Thoracic aorta (tissue), 2 donors: ENCODE data around the gene MAML1. TPM values are rescaled to one million over a fixed set of nuclear protein-coding genes. Genes with fewer than 3 reads are reported as not detected.

Experiments
- ATAC-seq: fragments of 150-250 bp; one replicate; pipeline ENCODE4 v1.8.0; 2017; ENCODE audit warnings: low read depth; ENCODE audit not compliant: insufficient number of reproducible peaks, low FRiP score
- DNase-seq: peaks from one replicate; pipeline ENCODE4 v3.0.0-alpha.2; 2020; ENCODE audit warnings: low spot score
- H3K27ac ChIP-seq, 2 donors: fragments of 200-600 bp; sonication (generic); 1 replicate in 1 of 2; 2 replicates in 1 of 2; pipeline ENCODE4 v1.5.1; 2016; ENCODE audit warnings: mild to moderate bottlenecking in 2 of 2, moderate library complexity in 2 of 2
- H3K27me3 ChIP-seq: fragments of 200-600 bp; sonication (generic); replicated peaks from 2 replicates; pipeline ENCODE4 v1.6.0; 2016; ENCODE audit warnings: mild to moderate bottlenecking; ENCODE audit not compliant: insufficient read depth
- H3K36me3 ChIP-seq: fragments of 200-600 bp; sonication (generic); one replicate; pipeline ENCODE4 v1.5.1; 2016
- H3K4me1 ChIP-seq, 2 donors: fragments of 200-600 bp; sonication (generic); 1 replicate in 1 of 2; 2 replicates in 1 of 2; pipeline versions ENCODE4 v1.5.1 to v1.6.0; 2016; ENCODE audit warnings: low read depth in 2 of 2, mild to moderate bottlenecking in 1 of 2; ENCODE audit not compliant: control insufficient read depth in 1 of 2
- H3K4me3 ChIP-seq: fragments of 200-600 bp; sonication (generic); 2 replicates; pipeline ENCODE4 v1.5.1; 2016; ENCODE audit warnings: mild to moderate bottlenecking
- H3K9me3 ChIP-seq: fragments of 200-600 bp; sonication (generic); 2 replicates; pipeline ENCODE4 v1.5.1; 2016
- CTCF ChIP-seq: fragments of 200-600 bp; sonication (generic); IDR thresholded peaks from one replicate; pipeline ENCODE4 v1.5.1; 2019; ENCODE audit warnings: antibody characterized with exemption
- total RNA-seq, 2 donors: library from RNA; depleted of rRNA; stranded (reverse); fragments of >200 nt; gene quantifications; one replicate each; pipeline versions ENCODE4 v1.1.0 to v1.2.3, GENCODE V29; 2016

Gene MAML1
- total RNA-seq, 2 donors from 2014 or later, result 22.9 to 38.1 TPM

GRCh38 chr5:179697993-179698934, 34.4 kb upstream of the MAML1 start:
- DNase-seq (peak; percentile 96), ATAC-seq (peak; percentile 93)
- Histone ChIP-seq H3K27ac (peak overlapping the region; percentile 93 to 98), H3K27me3 (no peaks in the 10 kb centered on the region), H3K4me1 (peaks cover 8 to 46% of the 10 kb centered on the region in 2 donors), H3K4me3 (peak overlapping the region; percentile 86), H3K36me3 (no peaks in the 10 kb centered on the region), H3K9me3 (no peaks in the 10 kb centered on the region)
- no peak for TF ChIP-seq CTCF

- DNase-seq (no peak), ATAC-seq (peak; percentile 3)
- peak within 1 kb of the TSS; percentile 86 for H3K4me3 ChIP-seq
- TF ChIP-seq CTCF, result no peak
- peaks cover 8 to 49% of the 10 kb centered on the region in 2 donors for H3K4me1 ChIP-seq
- no peaks in the 10 kb centered on the region for H3K27me3 ChIP-seq
- H3K9me3 ChIP-seq, result no peaks in the 10 kb centered on the region
- peak within 1 kb of the TSS; percentile 93 to 98 for H3K27ac ChIP-seq
- no peaks in the 10 kb centered on the region for H3K36me3 ChIP-seq
These were observed 33.5 kb upstream of the MAML1 start, which contains the start of gene CANX for GRCh38 chr5:179698935-179699615. Gene CANX (plus strand): TSS chr5:179698967. CDS start chr5:179705682, 6,715 bp downstream.

DNA sequence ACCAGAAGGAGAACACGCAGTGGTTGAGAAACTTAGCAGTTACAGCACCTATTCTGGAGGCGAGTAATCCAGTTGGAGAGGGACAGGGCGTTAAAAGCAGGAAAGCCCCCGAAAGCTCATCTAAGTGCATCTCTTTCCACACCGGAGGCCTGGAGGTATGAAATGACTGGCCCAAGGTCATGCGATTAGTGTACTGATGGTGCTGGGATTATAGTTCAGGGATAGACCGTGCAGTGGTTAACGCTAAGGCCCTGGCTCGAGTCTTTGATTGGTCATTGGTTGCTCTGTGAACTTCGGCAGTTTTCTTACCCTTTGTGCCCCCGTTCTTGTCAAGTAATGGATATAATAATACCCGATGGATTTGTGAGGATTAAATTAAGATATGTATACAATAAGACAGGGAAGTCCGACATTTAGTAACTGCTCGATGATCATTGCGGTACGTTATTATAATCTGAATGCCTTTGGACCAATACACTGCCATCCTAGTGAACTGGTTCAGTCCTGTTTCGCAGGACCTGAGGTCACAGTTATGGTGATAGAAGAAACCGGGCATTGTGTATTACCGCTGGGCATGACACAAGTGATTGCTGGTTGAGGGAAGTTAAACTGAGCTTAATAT, 32.9 kb upstream of the MAML1 start:
- H3K4me1 ChIP-seq, result peaks cover 8 to 49% of the 10 kb centered on the region in 2 donors
- no peaks in the 10 kb centered on the region for H3K27me3 ChIP-seq
- DNase-seq (no peak), ATAC-seq (no peak)
- TF ChIP-seq CTCF, result no peak
- H3K27ac ChIP-seq, result peak overlapping the region; percentile 90 to 91
- H3K4me3 ChIP-seq, result peak overlapping the region; percentile 86
- H3K9me3 ChIP-seq, result no peaks in the 10 kb centered on the region
- H3K36me3 ChIP-seq, result no peaks in the 10 kb centered on the region

DNA sequence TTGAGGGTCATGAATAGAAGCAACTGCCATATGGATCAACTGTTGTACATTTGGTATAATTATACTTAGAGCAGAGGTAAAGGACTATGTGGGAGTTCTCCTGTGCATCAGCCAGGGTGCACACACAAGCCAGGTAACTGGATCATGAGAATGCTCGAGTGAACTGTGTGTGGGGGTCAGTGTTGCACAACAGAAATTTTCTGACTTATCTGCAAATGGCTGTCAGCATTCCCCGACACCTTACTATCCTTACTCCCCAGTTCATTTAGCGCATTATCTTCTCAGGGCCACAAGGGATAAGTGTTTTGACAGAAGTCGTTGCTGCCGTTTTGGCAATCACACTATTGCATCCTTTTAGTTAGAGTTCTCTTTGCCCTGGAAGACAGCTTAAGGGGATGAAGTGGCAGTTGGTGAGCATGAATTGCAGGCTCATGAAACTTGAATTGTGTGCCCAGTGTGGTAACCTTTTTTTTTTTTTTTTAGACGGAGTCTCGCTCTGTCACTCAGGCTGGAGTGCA, 32.2 kb upstream of the MAML1 start:
- Histone ChIP-seq H3K4me1 (peaks cover 8 to 49% of the 10 kb centered on the region in 2 donors), H3K36me3 (no peaks in the 10 kb centered on the region), H3K4me3 (peak overlapping the region; percentile 86), H3K9me3 (no peaks in the 10 kb centered on the region), H3K27me3 (no peaks in the 10 kb centered on the region), H3K27ac (no peak overlapping the region)
- no peak for DNase-seq
- no peak for ATAC-seq
- TF ChIP-seq CTCF, result no peak
